ENCODE data around the gene DENND6B.
"Not testable (repeated sequence)": the region's sequence is repeated elsewhere in the genome, so short reads cannot be mapped to it uniquely, and the experiment has no call there.

Gene DENND6B, protein sequence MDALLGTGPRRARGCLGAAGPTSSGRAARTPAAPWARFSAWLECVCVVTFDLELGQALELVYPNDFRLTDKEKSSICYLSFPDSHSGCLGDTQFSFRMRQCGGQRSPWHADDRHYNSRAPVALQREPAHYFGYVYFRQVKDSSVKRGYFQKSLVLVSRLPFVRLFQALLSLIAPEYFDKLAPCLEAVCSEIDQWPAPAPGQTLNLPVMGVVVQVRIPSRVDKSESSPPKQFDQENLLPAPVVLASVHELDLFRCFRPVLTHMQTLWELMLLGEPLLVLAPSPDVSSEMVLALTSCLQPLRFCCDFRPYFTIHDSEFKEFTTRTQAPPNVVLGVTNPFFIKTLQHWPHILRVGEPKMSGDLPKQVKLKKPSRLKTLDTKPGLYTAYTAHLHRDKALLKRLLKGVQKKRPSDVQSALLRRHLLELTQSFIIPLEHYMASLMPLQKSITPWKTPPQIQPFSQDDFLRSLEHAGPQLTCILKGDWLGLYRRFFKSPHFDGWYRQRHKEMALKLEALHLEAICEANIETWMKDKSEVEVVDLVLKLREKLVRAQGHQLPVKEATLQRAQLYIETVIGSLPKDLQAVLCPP

DNA sequence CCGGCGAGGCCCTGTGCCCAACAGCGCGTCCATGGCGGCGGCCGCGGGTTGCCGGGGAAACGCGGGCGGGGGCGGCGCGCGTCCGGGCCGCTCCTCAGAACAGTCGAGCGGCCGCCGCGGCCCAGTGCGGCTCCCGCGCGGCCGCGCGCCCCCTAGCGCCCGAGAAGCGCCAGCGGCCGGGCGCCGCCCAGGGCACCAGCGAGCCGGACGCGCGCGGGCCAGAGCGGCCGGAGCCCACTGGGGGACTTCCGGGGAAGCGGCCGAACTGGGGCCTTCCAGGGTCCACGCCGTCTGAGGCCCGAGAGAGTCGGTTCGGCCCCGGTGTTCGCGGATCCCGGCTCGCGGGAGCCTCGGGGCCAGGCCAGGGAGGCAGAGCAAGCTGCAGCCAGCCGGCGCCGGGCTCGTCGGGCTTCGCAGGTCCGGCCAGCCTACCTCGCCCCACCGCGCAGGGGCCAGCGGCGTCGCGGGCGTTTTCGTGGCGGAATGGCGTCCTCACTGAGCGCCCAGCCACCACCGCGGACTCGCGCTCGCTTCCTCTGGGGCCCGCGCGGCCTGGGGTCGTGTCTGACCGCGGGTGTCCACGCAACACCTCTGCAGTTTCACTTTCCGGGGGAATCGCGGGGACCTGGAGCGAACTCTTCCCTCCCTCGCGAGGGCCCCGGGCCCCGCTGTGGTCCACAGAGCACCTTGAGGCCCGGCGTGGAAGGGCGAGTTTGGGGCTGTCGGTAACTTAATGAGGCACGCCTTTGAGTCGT, at the start of gene DENND6B:
Gene DENND6B (minus strand): TSS at position 57 of the 755 bp plus-strand sequence. CDS start 24 bp downstream, at position 33.
- DNase-seq: peak in 1 of 2 experiments; percentile 42

GRCh38 chr22:50376085-50376651, 49.4 kb upstream of the DENND6B start:
- no peak for DNase-seq

- DNase-seq: no peak
These were observed 44.4 kb upstream of the DENND6B start for GRCh38 chr22:50371101-50371648.

- no peak for DNase-seq
These were observed 41.1 kb upstream of the DENND6B start for GRCh38 chr22:50367778-50368500.

DNA sequence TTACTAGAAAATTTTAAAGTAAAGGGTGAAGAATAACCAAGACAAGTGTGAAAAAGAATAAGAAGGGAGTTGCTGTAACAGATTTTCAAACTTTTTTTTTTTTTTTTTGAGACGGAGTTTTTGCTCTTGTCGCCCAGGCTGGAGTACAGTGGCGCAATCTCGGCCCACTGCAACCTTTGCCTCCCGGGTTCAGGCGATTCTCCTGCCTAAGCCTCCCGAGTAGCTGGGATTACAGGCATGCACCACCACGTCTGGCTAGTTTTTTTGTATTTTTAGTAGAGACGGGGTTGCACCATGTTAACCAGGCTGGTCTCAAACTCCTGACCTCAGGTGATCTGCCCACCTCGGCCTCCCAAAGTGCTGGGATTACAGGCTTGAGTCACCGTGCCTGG, 37.0 kb upstream of the DENND6B start:
- not testable (repeated sequence) for DNase-seq

DNA sequence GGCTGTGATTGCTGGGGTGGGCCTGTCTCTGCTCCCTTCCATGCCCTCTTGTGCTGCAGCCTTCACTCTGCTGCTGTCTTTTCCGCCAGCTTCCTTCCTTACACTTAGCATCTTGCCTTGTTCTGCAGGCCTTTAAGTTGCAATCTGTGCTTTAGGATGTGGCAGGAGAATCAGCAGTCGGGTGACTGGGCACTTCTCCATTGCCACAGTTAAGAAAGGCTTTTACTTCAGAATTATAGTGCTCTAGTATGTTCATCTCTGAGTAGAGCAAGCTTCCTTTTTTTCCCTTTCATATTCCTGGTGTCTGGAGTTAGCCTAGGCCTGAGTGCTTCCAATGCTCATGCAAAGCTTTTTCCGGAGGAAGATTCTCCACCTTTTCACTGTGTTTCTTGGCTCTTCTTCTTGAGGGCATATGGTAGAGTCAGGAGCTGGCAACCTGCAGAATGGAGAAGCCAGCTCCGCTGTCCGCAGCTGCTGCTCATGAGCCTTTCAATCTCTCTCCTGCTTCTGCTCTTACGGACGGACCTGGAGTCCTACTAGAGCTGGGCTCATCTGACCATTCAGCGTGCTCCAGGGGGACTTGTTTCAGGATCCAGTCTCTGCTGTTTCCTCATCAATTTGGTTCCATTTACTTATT, 36.5 kb upstream of the DENND6B start:
- no peak for DNase-seq

- DNase-seq: no peak
These were observed 34.9 kb upstream of the DENND6B start for GRCh38 chr22:50361688-50362087.

- DNase-seq: no peak
These were observed 34.4 kb upstream of the DENND6B start for GRCh38 chr22:50361222-50361621.

GRCh38 chr22:50360578-50360977, 33.8 kb upstream of the DENND6B start:
- no peak for DNase-seq

DNA sequence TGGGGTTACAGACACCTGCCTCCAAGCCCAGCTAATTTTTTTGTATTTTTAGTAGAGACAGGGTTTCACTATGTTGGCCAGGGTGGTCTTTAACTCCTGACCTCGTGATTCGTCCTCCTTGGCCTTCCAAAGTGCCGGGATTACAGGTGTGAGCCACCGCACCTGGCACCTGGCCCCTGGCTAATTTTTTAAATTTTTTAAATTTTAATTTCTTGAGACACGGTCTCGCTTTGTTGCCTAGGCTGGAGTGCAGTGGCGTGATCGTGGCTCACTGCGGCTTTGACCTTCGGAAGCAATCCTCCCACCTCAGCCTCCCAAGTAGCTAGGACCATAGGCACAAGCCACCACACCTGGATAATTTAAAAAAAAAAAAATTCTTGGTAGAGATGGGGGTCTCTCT, 30.9 kb upstream of the DENND6B start:
- no peak for DNase-seq

DNA sequence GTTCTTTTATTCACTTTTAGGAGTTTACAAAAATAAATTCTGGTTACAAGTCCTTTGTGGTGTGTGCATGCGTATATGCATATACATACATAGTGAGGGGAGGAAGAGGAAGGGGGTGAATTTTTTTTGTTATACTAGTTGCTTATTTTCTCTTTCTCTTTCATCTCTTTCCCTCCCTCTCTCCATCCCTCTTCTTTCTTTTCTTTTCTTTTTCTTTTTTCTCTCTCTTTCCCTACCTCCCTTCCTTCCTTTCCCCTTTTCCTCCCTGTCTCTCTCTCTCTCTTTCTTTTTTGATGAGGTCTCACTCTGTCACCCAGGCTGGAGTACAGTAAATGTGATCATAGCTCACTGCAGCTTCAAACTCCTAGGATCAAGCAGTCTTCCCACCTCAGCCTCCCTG, 30.4 kb upstream of the DENND6B start:
- no peak for DNase-seq

DNA sequence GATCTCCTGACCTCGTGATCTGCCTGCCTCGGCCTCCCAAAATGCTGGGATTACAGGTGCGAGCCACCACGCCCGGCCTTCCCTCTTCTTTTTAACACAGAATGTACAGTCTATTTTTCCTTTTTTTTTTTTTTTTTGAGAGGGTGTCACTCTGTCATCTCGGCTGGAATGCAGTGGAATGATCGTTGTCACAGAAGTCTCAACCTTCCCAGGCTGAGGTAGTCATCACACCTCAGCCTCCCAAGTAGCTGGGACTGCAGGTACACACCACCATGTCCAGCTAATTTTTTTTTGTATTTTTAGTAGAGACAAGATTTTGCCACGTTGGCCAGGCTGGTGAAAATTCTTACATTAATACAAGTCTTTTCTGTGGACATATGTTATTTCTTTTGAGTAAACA, 29.4 kb upstream of the DENND6B start:
- DNase-seq: no peak

DNA sequence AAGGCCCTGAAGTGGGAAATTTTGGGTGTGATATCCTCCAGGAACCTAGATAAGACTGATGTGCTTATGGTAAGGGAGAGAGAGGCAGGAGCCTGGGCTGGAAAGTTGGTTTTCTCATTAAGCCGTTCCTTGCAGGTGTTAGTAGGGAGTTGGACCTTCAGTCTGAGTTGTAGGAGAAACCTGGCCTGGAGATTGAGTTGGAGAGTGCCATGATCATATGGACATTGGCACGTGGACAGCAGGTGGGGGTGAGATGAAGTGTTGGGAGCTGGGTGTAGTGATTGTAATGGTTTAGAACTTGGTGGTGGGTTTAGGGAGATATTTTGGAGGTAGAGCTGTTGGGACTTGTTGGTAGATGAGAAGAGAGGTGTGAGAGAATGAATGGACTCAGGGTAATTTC, 21.2 kb upstream of the DENND6B start:
- no peak for DNase-seq

- DNase-seq: no peak
These were observed 20.3 kb upstream of the DENND6B start for GRCh38 chr22:50347157-50347556.

DNA sequence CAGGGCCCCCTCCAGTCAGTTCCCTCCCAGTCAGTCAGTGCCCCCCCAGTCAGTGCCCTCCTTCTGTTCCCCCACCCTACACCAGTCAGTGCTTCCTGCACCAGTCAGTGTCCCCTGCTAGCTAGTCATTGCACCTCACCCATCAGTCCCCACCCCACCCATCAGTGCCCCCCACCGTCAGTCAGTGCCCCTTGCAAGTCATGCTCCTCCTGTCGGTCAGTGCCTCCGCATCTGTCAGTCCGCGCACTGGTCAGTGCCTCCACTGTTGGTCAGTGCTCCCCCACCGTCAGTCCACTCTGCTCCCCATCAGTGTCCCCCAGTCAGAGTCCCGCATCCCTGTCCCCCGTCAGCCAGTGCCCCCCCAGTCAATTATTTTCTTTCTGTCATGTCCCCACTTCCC, 19.7 kb upstream of the DENND6B start:
- no peak for DNase-seq

GRCh38 chr22:50343541-50343935, 16.7 kb upstream of the DENND6B start:
- no peak for DNase-seq

DNA sequence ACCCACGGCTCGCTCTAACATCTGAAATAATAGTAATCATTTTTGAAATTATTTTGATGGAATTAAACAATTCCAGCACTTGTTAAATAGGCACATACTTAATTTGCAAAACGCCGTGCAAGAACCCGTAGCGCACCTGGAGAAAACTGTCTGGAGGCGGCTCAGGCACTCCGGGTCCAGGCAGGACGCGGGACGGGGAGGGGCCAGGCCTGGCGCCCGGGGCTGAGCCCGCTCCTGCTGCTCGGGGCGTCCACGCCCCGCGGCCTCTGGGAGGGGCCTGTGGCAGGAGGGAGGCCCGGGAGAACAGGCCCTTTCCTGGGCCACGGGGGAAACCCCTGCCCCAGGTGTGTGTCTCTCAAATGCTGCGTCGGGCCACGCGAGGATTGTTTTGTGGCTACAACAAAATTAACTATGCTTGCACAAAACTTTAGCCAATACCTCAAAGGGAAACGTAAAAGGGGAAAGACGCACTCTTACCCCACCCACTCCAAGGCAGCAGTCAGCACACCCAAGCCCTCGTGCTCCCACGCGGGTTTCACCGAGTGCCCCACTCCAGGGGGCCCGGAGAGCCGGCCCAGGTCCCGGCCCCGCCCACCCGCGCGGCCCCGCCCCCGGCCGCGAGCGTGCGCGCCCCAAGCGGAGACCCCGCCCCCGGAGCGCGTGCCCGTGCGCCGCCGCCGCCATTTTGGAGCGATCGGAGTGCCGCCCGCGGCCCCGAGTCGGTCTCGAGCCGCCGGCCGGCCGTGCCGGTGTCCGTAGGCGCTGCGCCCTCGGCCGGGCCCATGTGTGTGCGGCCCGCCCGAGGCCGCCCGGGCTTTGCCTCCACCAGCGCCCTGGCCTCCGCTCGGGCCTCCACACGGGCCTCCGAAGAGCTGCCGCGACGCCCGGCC, 16.1 kb upstream of the DENND6B start, which contains the start of gene PPP6R2:
Gene PPP6R2 (plus strand): TSS at position 677 of the 890 bp plus-strand sequence. CDS start 50,582 bp downstream, outside the sequence.
- DNase-seq: no peak

DNA sequence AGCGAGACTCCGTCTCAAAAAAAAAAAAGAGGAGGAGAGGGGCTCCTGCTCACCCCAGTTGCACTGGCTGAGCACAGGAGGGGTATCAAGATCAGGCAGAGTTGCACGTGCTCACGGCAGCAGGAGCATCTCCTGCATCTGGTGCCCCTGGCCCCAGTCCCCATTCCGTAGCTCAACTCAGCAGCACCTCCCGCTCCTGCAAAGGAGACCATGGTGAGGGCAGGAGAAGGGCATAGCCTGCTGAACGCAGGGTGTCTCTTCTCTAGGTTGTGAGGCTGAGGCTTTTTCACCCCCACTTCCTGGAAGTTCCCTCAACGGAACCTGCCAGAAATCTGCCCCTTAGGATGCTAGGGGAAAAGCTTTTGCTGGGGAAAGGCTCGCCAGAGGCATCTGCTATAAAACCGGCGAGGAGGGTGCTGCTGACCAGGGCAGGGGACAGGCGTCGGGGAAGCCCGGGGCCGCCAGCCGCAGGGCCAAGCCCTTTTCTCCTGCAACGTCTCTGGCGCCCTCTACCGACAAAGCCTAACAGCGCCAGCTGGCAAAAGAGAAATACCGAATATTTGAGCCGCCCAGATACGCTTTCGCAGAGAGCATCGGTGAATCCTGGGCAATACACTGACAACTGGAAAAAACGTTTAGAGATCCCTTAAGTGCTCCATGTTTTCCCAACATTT, 15.3 kb upstream of the DENND6B start:
- DNase-seq: no peak

DNA sequence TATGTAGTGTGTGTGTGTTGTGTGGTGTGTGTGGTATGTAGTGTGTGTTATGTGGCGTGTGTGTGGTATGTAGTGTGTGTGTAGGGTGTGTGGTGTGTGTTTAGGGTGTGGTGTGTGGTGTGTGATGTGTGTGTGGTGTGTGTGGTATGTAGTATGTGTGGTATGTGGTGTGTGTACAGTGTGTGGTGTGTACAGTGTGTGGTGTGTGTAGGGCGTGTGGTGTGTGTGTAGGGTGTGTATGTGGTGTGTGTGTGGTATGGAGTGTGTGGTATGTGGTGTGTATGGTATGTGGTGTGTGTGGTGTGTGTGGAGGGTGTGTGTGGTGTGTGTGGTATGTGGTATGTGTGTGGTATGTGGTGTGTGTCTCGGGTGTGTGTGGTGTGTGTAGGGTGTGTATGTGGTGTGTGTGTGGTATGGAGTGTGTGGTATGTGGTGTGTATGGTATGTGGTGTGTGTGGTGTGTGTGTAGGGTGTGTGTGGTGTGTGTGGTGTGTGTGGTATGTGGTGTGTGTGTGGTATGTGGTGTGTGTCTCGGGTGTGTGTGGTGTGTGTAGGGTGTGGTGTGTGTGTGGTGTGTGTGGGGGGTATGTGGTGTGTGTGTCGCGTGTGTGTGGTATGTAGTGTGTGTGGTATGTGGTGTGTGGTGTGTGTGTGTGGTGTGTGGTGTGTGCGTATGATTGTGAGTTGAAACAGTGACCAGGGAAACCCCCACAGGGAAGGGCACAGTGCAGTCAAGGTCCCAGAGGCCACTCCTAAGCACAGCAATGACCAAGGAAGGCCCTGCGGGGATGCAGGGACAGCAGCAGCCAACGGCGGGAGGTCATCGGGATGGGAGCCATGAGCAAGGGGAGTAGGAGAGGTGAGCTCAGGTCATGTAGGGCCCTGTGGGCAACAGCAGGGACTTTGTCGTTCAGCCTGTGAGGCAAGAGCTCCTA, 13.4 kb upstream of the DENND6B start:
- DNase-seq: no peak

Data from NCI-H187 (cell line).